Sigmoid colon (tissue), 4 donors: ENCODE results near the gene WDR91.

Experiments used
- EP300 ChIP-seq, 4 donors: sonication (generic); formaldehyde crosslinking; IDR thresholded peaks; one replicate each; pipeline ENCODE4 v1.6.1; 2017; ENCODE audit warnings: antibody characterized with exemption in 4 of 4
- POLR2A ChIP-seq, 2 donors: fragments of 450-650 bp; IDR thresholded peaks; one replicate each; pipeline ENCODE4 v1.6.1; 2016; ENCODE audit warnings: antibody characterized with exemption in 2 of 2, mild to moderate bottlenecking in 2 of 2, moderate library complexity in 2 of 2
- POLR2AphosphoS5 ChIP-seq, 4 donors: sonication (generic); formaldehyde crosslinking; IDR thresholded peaks; one replicate each; pipeline ENCODE4 v1.6.1; 2017; ENCODE audit warnings: antibody characterized with exemption in 4 of 4
- TF ChIP-seq, protein P1 (sequence below), 4 experiments: fragments of 450-650 bp in 3 of 4; fragments of 200-600 bp in 1 of 4; IDR thresholded peaks; one replicate each; pipeline ENCODE4 v1.5.1; 2016 to 2019; ENCODE audit warnings: antibody characterized with exemption in 4 of 4, mild to moderate bottlenecking in 3 of 4, moderate library complexity in 2 of 4

DNA sequence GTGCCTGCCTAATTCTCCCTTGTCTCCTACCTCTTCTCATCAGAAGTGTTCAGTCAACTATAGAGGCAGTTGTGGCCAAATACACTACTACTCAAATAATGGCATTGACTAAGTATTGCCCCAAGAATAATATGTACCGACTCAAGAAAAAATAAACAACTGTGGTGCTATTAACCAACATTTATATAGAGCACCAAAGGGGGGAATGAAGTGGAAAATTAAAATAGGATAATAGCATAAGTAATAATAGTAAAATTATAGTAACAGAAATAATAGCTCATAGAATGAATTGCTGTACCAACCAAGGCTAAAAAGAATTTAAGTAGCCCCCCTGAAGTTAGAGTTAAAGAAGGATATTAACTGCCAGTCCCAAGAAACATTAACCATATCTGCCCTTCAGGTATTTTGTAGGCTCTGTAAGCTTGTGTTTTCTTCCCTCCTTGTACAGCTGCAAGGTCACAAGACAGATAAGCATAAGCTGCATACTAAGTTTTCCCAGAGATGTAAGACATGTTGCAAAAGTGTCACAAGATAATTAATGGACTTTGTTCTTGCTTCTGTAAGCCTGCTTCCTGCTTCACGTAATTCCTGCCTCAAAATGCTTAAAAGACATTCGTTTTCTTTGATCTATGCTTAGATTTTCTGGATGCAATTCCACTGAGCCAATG, 29.9 kb downstream of the WDR91 start:
- TF ChIP-seq, protein P1, sequence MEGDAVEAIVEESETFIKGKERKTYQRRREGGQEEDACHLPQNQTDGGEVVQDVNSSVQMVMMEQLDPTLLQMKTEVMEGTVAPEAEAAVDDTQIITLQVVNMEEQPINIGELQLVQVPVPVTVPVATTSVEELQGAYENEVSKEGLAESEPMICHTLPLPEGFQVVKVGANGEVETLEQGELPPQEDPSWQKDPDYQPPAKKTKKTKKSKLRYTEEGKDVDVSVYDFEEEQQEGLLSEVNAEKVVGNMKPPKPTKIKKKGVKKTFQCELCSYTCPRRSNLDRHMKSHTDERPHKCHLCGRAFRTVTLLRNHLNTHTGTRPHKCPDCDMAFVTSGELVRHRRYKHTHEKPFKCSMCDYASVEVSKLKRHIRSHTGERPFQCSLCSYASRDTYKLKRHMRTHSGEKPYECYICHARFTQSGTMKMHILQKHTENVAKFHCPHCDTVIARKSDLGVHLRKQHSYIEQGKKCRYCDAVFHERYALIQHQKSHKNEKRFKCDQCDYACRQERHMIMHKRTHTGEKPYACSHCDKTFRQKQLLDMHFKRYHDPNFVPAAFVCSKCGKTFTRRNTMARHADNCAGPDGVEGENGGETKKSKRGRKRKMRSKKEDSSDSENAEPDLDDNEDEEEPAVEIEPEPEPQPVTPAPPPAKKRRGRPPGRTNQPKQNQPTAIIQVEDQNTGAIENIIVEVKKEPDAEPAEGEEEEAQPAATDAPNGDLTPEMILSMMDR (IDR thresholded peaks at IDR 0.05) = no peak
- TF ChIP-seq POLR2AphosphoS5 (IDR thresholded peaks at IDR 0.05) (no peak), POLR2A (IDR thresholded peaks at IDR 0.05) (no peak), EP300 (IDR thresholded peaks at IDR 0.05) (no peak)
